Lower leg skin (tissue), 3 donors: Measurements from ENCODE around the gene NOX4.
"Not testable (repeated sequence)": the region's sequence is repeated elsewhere in the genome, so short reads cannot be mapped to it uniquely, and the experiment has no call there.

Experiments used
- CTCF ChIP-seq, 3 donors: fragments of 450-650 bp; IDR thresholded peaks; one replicate each; pipeline ENCODE4 v1.5.1; 2016; ENCODE audit warnings: antibody characterized with exemption in 3 of 3, mild to moderate bottlenecking in 3 of 3, moderate library complexity in 2 of 3
- POLR2A ChIP-seq, 2 donors: fragments of 450-650 bp; IDR thresholded peaks; one replicate each; pipeline ENCODE4 v1.6.1; 2016 to 2017; ENCODE audit warnings: antibody characterized with exemption in 2 of 2, mild to moderate bottlenecking in 1 of 2, moderate library complexity in 1 of 2

DNA sequence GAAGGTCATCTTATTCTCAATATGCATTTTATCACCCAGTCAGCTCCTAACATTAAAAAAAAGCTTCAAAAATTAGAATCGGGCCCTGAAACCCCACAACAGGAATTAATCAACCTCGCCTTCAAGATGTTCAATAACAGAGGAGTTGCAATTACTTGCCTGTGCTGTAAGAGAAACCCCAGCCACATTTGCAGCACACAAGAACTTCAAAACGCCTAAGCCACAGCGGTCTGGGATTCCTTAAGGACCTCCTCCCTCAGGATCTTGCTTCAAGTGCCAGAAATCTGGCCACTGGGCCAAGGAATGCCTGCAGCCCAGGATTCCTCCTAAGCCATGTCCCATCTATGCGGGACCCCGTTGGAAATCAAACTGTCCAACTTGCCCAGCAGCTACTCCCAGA, 108.2 kb downstream of the NOX4 start:
- not testable (repeated sequence) for TF ChIP-seq CTCF, POLR2A (IDR thresholded peaks at IDR 0.05)
